Tibial nerve (tissue), 4 donors: Measurements from ENCODE around the gene NAXD. TPM values are rescaled to one million over a fixed set of nuclear protein-coding genes. Genes with fewer than 3 reads are reported as not detected.

Source experiments
- DNase-seq, 2 donors: peaks; one replicate each; pipeline ENCODE4 v3.0.0-alpha.2; 2019; ENCODE audit warnings: low spot score in 2 of 2
- H3K27ac ChIP-seq, 4 donors: fragments of 200-600 bp; sonication (generic) in 3 of 4; one replicate each; pipeline ENCODE4 v1.5.1; 2017 to 2019; ENCODE audit warnings: mild to moderate bottlenecking in 1 of 4
- H3K27me3 ChIP-seq, 2 donors: fragments of 200-600 bp; sonication (generic) in 1 of 2; one replicate each; pipeline versions ENCODE4 v1.5.1 to v1.6.0; 2017 to 2019
- H3K36me3 ChIP-seq, 3 donors: fragments of 200-600 bp; sonication (generic); one replicate each; pipeline ENCODE4 v1.5.1; 2018 to 2019
- H3K4me1 ChIP-seq, 4 donors: fragments of 200-600 bp; sonication (generic) in 3 of 4; one replicate each; pipeline ENCODE4 v1.5.1; 2017 to 2019
- H3K4me3 ChIP-seq, 4 donors: fragments of 200-600 bp; sonication (generic) in 3 of 4; one replicate each; pipeline ENCODE4 v1.5.1; 2017 to 2019; ENCODE audit warnings: mild to moderate bottlenecking in 1 of 4, moderate library complexity in 1 of 4
- H3K9me3 ChIP-seq, 4 donors: fragments of 200-600 bp; sonication (generic) in 3 of 4; one replicate each; pipeline ENCODE4 v1.5.1; 2017 to 2019
- EP300 ChIP-seq, 2 donors: sonication (generic); formaldehyde crosslinking; IDR thresholded peaks; one replicate each; pipeline ENCODE4 v1.6.1; 2017; ENCODE audit warnings: antibody characterized with exemption in 2 of 2, mild to moderate bottlenecking in 1 of 2
- POLR2A ChIP-seq, 2 donors: fragments of 450-650 bp; IDR thresholded peaks; one replicate each; pipeline ENCODE4 v1.6.1; 2017; ENCODE audit warnings: antibody characterized with exemption in 2 of 2, mild to moderate bottlenecking in 2 of 2, moderate library complexity in 2 of 2
- WGBS, 2 donors: methylation state at CpG; one replicate each; pipeline ENCODE4 v1.1.5; 2018; 5-methylcytosine and 5-hydroxymethylcytosine counted together
- total RNA-seq, 4 donors: library from RNA; depleted of rRNA; stranded (reverse); fragments of >200 nt; gene quantifications; one replicate each; pipeline ENCODE4 v1.1.0, GENCODE V29; 2016
- TF ChIP-seq, protein P1 (sequence below), 5 experiments: fragments of 200-600 bp in 3 of 5; fragments of 450-650 bp in 2 of 5; sonication (generic) in 3 of 5; IDR thresholded peaks; one replicate each; pipeline ENCODE4 v1.5.1; 2016 to 2019; ENCODE audit warnings: antibody characterized with exemption in 5 of 5, mild to moderate bottlenecking in 3 of 5, moderate library complexity in 2 of 5

NAXD gene
- total RNA-seq, 4 donors from 2014 or later: 27.6 to 45.7 (median 38.5) TPM

DNA sequence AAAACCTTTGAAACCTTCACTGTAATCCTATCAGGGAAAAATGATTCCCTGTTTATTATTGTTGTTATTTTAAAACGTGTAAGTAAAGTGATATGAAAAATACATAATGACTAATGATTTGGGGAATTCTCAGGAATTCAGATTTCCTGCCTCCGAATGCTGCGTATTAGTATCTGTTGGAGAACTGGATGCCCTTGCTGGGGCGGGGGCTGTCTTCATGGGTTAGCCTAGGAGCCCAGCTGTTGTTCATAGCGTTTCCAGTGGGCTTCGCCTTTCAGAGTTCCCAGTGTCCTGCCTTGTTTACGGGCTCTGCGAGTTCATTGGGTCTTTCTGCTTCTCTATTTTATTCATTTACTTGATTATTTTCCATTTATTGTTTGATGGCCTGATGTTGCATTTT lies 18.4 kb downstream of the NAXD start:
- WGBS, 2 donors: 87 to 90% methylated on average over 8 of the region's 8 CpGs
- Histone ChIP-seq H3K4me3 (no peak overlapping the region), H3K27ac (no peak overlapping the region), H3K27me3 (no peaks in the 10 kb centered on the region), H3K4me1 (peaks cover 0 to 6% (median 0%) of the 10 kb centered on the region in 4 donors), H3K36me3 (peaks cover 6 to 84% (median 15%) of the 10 kb centered on the region in 3 donors), H3K9me3 (no peaks in the 10 kb centered on the region)
- TF ChIP-seq, protein P1, sequence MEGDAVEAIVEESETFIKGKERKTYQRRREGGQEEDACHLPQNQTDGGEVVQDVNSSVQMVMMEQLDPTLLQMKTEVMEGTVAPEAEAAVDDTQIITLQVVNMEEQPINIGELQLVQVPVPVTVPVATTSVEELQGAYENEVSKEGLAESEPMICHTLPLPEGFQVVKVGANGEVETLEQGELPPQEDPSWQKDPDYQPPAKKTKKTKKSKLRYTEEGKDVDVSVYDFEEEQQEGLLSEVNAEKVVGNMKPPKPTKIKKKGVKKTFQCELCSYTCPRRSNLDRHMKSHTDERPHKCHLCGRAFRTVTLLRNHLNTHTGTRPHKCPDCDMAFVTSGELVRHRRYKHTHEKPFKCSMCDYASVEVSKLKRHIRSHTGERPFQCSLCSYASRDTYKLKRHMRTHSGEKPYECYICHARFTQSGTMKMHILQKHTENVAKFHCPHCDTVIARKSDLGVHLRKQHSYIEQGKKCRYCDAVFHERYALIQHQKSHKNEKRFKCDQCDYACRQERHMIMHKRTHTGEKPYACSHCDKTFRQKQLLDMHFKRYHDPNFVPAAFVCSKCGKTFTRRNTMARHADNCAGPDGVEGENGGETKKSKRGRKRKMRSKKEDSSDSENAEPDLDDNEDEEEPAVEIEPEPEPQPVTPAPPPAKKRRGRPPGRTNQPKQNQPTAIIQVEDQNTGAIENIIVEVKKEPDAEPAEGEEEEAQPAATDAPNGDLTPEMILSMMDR (IDR thresholded peaks at IDR 0.05): no peak
- TF ChIP-seq POLR2A (IDR thresholded peaks at IDR 0.05) (no peak), EP300 (IDR thresholded peaks at IDR 0.05) (no peak)
- no peak for DNase-seq

DNA sequence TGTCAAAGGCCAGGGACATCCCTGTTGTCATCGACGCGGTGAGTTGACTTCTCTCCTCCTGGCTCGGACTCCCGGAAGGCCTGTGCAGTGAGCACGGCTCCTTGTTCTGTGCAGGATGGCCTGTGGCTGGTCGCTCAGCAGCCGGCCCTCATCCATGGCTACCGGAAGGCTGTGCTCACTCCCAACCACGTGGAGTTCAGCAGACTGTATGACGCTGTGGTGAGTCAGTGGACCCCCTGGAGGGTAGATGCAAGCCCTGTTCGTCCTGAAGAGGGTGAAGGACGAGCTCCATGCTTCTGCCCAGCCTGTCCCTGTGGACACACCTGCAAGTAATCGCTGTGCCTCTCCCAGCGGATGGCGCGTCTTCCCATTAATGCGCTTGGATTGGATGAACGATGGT lies 19.2 kb downstream of the NAXD start:
- H3K4me1 ChIP-seq: peaks cover 0 to 3% (median 0%) of the 10 kb centered on the region in 4 donors
- WGBS, 2 donors: 89 to 92% methylated on average over 19 of the region's 19 CpGs
- H3K27me3 ChIP-seq: no peaks in the 10 kb centered on the region
- H3K36me3 ChIP-seq: peaks cover 6 to 89% (median 15%) of the 10 kb centered on the region in 3 donors
- no peaks in the 10 kb centered on the region for H3K9me3 ChIP-seq
- no peak for TF ChIP-seq POLR2A (IDR thresholded peaks at IDR 0.05)
- no peak for TF ChIP-seq EP300 (IDR thresholded peaks at IDR 0.05)
- TF ChIP-seq, protein P1 (IDR thresholded peaks at IDR 0.05): no peak
- no peak overlapping the region for H3K27ac ChIP-seq
- no peak overlapping the region for H3K4me3 ChIP-seq
- DNase-seq: no peak

DNA sequence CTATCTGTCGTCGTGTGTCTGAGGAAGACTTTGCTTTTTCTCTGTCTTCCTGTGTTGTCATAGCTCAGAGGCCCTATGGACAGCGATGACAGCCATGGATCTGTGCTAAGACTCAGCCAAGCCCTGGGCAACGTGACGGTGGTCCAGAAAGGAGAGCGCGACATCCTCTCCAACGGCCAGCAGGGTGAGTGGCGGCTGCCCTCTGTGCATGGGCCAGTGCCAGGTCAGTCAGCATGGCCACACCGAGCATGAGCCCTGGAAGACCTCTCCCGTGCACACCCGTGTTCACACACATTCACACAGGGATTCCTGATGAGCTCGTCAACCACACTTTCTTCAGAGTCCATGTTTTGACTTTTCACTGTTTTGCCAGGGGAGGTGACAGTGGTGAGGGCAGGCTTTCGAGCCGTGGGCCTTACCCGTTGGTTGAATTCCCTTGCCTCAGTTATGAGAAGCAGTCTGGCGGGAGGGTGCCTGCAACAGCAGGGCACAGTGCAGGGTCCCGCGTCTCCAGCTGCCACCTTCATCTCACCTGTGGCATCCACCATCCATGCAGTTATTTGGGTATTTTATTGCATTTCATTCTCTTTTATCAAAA lies 20.2 kb downstream of the NAXD start:
- no peak for DNase-seq
- Histone ChIP-seq H3K36me3 (peaks cover 6 to 93% (median 15%) of the 10 kb centered on the region in 3 donors), H3K4me3 (no peak overlapping the region), H3K27me3 (no peaks in the 10 kb centered on the region), H3K4me1 (peaks cover 0 to 2% (median 0%) of the 10 kb centered on the region in 4 donors), H3K27ac (no peak overlapping the region), H3K9me3 (no peaks in the 10 kb centered on the region)
- WGBS, 2 donors: 83 to 91% methylated on average over 9 to 15 of the region's 19 CpGs
- TF ChIP-seq EP300 (IDR thresholded peaks at IDR 0.05): no peak
- TF ChIP-seq, protein P1 (IDR thresholded peaks at IDR 0.05): no peak
- TF ChIP-seq POLR2A (IDR thresholded peaks at IDR 0.05): no peak

DNA sequence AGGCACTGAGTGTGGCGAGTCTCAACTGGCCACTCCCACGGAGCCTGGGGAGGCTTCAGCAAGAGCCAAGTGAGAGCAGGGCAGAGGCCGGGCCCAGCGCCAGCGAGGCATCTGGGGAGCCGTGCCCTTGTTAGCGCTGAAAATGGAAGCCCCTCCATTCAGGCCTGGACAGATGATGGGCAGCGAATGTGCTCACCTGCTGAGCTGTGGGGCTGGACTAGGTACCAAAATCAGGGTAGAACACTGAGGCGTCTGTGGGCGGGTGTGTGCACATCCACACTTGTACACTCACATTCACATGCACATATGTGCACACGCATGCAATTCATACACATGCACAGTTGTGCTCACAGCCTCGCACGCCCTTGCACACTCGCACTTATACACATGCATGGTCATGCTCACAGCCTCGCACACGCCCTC lies 20.7 kb downstream of the NAXD start:
- TF ChIP-seq EP300 (IDR thresholded peaks at IDR 0.05): no peak
- TF ChIP-seq POLR2A (IDR thresholded peaks at IDR 0.05): no peak
- TF ChIP-seq, protein P1 (IDR thresholded peaks at IDR 0.05): no peak
- H3K36me3 ChIP-seq: peaks cover 6 to 96% (median 15%) of the 10 kb centered on the region in 3 donors
- DNase-seq: no peak
- WGBS, 2 donors: 82 to 88% methylated on average over 15 to 16 of the region's 16 CpGs
- no peaks in the 10 kb centered on the region for H3K27me3 ChIP-seq
- no peaks in the 10 kb centered on the region for H3K9me3 ChIP-seq
- H3K27ac ChIP-seq: no peak overlapping the region
- no peak overlapping the region for H3K4me3 ChIP-seq
- peaks cover 0 to 8% (median 0%) of the 10 kb centered on the region in 4 donors for H3K4me1 ChIP-seq

DNA sequence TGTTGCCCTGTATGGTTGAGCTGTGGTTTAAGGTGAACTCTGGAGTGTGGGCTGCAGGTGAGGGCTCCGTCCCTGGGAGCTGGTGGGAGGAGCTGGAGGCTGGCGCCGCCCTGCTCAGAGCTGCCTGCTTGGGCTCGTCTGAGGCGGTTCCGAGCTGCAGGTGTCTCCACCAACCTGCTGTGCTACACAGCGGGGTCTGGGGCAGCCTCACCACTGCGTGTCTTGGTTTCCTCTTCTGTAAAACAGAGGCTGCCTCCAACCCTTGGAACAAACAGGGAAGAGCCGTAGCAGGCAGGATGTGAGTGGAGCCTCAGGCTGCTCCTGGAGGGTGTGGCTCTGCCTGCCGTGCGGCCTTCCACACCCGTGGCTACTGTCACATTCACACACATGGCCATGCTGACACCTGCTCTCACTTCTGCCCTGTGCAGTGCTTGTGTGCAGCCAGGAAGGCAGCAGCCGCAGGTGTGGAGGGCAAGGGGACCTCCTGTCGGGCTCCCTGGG lies 21.4 kb downstream of the NAXD start:
- H3K27me3 ChIP-seq: no peaks in the 10 kb centered on the region
- no peak overlapping the region for H3K4me3 ChIP-seq
- no peak for TF ChIP-seq EP300 (IDR thresholded peaks at IDR 0.05)
- TF ChIP-seq POLR2A (IDR thresholded peaks at IDR 0.05): no peak
- TF ChIP-seq, protein P1 (IDR thresholded peaks at IDR 0.05): no peak
- WGBS, 2 donors: 85 to 91% methylated on average over 7 to 14 of the region's 14 CpGs
- DNase-seq: no peak
- H3K4me1 ChIP-seq: peaks cover 0 to 11% (median 0%) of the 10 kb centered on the region in 4 donors
- no peaks in the 10 kb centered on the region for H3K9me3 ChIP-seq
- H3K36me3 ChIP-seq: peaks cover 6 to 97% (median 15%) of the 10 kb centered on the region in 3 donors
- H3K27ac ChIP-seq: no peak overlapping the region
